Measurements from ENCODE around the gene SPTBN1. TPM values are rescaled to one million over a fixed set of nuclear protein-coding genes. Genes with fewer than 3 reads are reported as not detected.

The SPTBN1 gene
- total RNA-seq, 1 experiment from 2014 or later, result 34.9 TPM

DNA sequence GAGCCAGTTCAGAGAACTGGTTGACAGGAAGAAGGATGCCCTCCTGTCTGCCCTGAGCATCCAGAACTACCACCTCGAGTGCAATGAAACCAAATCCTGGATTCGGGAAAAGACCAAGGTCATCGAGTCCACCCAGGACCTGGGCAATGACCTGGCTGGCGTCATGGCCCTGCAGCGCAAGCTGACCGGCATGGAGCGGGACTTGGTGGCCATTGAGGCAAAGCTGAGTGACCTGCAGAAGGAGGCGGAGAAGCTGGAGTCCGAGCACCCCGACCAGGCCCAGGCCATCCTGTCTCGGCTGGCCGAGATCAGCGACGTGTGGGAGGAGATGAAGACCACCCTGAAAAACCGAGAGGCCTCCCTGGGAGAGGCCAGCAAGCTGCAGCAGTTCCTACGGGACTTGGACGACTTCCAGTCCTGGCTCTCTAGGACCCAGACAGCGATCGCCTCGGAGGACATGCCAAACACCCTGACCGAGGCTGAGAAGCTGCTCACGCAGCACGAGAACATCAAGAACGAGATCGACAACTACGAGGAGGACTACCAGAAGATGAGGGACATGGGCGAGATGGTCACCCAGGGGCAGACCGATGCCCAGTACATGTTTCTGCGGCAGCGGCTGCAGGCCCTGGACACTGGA lies 174.9 kb downstream of the SPTBN1 start:
- no peak for DNase-seq (ENCODE audit: low spot score)

DNA sequence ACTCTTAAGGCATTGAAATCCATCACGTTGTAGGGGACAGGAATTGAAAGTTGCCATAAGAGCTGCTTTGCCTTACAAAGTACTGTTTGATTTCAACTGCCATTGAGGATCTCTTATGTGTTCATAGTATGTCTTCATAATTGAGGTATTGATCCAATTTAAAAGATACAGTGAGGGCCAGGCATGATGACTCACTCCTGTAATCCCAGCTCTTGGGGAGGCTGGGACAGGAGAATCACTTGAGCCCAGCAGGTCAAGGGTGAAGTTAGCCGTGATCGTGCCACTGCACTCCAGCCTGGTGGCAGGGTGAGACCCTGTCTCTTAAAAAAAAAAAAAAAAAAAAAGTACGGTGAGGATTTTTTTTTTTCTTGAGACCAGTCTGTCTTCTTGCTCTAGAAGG lies 175.6 kb downstream of the SPTBN1 start:
- no peak for DNase-seq (ENCODE audit: low spot score)

DNA sequence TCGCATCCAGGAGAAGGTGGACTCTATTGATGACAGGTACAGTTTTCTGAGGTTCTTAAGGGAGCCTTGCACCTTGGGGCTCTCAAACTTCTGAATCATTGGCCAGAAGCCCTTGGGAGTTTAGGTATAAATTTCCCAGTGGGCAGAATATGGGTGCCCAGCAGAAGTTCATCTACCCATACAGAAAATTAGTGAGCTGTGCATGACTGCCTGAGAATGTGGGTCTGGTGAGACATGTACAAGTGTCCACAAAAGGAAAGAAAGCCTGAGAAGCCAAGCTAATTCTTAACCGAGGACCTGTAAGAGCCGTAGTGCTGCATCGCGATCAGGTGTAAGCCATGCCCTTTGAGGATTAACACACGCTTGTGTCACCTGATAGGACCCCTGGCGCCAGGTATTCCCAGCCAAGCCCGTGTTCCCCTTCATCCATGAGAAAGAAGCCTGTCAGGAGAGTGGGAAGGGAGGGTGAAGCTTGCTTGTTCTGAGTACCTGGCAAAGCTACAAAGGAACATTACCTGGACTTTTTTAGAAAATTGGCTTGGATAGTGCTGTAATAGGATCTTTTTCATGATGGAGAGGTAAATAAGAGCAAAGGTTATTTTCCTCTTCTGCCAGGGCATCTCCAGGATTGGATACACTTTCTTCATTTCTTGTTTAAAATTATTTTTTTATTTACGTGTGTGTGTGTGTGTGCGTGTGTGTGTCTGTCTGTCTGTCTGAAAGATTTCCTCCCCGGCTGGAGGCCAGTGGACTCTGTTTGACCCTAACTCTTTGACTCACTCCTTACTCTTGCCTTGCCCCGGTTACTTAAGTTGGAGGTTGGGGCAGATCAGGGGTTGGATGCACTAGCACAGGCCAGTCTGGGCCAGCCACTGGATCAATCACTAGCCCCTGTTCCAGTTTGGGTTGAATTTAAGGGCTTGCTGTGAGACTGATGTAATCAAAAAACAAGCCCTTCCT lies 176.9 kb downstream of the SPTBN1 start:
- DNase-seq (ENCODE audit: low spot score), result no peak

DNA sequence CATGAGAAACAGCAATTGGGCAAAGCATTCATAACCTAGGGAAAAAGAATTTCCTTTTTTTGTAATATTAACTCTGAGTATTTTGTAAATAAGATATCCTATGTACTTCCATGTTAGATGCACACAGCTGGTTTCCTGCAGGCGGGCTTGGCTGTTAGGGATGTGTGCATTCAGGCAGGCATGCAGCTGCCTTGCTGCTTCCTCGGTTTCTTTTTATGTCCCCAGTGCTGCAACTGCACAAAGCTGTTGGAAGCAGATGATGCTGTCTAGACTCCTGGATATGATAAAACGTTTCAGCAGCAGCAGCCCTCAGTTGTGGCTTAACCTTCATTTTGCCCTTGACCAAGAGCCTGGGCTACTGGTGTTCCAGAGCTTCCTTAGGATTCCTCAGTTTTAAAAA lies 177.9 kb downstream of the SPTBN1 start:
- DNase-seq (ENCODE audit: low spot score), result no peak

DNA sequence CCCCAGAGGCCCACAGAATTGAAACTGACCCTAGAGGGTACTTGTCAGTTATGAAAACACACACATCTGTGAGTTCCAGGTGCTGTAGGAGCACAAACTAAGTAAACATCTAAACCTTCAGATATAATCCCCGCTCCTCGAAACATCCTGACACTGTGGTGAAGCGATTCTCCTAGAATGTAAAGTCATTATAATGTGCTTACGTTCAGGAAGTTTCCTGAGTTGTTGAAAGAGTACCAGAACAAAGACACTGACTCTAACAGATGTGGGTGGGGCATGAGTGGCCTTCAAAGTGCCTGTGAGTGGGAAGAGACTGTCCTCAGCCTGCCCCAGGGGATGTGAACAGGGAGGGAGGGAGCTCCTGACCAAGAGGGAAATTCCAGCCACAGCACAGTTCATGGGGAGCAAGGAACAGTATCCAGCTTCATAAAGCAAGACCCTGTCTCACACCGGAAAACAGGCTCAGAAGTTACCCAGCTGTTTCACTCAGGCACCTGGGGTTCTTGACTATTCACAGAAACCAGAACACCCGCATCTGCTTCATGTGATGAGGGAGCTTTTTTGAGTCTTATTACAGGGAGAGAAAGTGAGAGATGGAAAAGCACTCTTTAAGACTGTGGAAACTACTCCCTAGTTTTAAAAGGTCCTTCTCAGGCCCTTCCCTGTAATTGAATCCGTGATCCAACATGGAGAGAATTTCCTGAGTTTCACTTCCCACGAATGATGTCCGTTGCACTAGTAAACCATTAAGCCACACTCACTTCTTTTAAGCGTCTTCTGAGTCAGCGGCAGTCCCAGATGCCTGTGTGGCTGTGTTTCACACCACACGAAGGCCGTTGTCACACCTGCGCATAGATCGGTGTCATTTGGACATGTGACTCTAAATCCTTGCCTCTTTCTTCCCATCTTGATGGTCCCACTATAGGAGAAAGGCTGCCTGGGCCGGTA lies 178.7 kb downstream of the SPTBN1 start:
- DNase-seq (ENCODE audit: low spot score), result no peak

DNA sequence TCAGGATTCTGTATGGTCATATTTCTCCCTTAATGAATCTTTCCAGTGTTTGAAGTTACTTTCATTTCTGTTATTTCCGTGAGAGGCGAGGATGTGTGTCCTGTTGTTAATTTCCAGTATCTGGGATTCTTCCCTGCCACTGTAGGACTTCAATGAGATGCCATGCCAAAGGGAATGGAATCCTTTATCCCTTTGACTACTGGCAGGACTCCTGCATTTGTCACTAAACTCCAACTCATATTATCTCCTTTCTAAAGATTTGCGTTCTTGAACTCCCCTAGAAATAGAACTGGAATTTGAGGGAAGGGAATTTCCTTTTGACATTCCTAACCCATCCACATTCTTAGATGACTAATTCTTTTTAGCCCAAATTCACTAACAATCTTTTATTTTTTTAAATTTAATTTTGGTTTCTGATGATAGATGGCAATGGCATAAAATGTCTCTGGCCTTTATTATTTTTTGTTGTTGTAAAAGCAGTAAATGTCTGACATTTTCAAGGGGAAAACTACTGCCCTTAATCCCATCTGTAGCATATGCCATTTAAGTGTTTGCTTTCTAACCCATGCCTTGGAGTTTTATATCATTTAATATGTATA lies 179.5 kb downstream of the SPTBN1 start:
- no peak for DNase-seq (ENCODE audit: low spot score)

DNA sequence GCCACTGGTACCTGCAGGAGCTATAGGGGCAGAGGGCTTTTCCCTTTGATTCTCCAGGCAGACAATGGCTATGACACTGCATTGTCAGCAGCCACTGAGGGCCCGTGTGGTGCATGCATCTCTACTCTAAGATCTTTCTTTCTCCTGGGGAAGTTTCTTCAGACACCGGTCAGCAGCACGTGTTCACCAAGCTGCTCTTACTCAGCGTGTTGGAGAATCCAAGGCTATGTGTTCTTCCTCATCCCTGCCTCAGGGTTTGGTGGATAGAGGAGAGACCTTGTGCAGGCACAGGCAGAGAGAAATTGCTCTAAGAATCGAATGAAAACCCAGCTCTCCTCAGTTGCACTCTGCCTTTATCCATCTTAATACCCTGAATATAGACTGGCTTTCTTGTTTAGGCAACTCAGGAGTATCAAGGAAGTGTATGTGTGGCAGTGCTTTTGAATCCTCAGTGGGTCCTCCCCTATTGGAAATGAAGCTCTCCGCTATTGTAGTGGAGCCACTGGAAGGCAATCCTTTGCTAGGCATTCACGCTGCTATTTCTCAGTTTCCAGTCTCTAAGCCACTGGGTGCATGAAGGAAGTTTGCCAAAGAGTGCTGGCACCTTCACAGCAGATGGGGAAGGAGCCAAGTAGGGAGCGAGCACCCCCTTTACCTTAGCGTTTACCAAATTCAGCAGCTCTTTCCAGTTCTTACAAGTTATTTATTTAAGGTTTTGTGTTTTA lies 180.4 kb downstream of the SPTBN1 start:
- no peak for DNase-seq (ENCODE audit: low spot score)

DNA sequence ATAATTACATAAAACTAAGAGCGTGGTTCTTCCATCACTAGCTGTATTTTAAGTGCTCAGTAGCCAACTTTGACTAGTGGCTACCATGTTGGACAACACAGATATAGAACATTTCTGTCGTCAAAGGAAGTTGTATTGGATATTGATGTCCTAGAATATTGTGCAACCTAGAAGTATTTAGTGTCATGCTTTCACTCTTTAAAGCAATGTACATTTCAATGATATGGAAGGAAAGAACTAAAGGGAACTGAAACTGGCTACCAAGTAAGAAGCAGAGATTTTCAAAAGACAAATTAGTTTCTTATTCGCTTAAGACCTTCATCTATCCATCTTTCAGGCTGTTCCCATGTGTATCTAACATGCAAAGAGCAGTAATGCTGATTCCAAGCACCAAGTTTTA lies 182.0 kb downstream of the SPTBN1 start:
- DNase-seq (ENCODE audit: low spot score), result no peak

DNA sequence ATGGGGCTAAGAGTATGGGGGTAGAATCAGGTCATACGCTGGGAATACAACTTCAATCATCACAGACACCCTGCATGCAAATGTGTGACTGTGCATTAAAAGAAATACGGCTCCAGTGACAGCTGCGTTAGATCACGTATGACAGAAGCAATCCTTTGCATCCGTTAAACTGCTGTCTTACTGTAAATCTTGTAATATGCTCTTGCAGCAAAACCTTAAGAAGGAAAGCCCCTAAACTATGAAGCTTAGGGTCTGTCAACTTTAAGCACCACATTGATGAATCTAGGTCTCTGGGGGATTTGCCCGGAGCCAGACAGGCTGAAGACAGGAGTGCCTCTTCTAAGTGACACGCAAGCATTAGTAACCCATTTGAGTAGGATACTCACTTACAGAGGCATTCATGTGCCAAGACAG lies 182.7 kb downstream of the SPTBN1 start:
- no peak for DNase-seq (ENCODE audit: low spot score)

DNA sequence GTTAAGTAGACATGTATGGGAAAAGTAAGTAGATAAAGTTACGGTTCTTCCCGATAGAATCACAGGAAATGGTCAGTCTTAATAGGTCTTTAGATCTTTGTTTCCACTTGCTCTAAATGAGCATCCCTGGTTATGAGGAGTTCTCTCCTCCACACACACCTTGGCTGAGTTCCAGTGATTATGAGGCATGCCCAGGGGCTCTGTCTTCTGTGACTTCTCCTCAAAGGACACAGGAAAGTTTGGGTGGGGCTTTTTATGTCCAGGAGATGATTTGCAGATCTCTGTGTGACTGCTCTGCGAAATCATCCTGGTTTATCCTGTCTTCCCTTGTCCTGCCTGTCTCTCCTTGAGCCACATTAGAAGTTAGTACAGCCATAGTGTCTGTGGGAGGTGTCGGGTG lies 183.5 kb downstream of the SPTBN1 start:
- no peak for DNase-seq (ENCODE audit: low spot score)

DNA sequence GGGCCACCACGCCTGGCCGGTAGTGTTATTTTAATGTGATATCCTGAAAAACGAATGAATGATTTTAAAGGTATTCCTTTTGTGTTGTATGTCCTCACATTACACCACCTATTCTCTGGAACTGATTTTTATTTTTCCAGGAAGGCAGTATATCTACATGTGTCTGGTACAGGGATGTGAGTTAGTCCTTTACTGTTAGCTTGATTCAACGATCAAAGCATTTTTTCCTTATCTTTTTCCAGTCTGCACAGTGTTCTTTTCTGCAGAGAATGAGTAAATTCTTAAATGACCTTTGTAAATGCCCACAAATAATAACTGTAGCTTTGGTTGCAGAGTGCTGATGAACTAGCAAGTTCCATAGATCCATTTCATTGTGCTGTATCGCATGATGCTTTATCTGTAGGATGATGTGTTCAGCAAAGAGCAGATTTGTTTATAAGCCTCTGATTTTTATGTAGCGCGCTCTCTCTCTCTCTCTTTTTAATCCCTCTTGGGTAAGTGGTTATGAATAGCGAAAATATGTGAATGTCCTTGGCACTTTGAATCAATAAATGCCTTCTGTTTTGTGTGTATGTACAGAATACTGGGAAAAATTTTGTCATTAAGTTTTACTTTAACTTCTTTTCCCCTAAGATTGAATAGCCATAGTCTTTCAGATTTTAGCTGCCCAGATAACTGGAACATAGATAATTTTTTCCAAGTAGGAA lies 184.9 kb downstream of the SPTBN1 start:
- DNase-seq (ENCODE audit: low spot score), result no peak

DNA sequence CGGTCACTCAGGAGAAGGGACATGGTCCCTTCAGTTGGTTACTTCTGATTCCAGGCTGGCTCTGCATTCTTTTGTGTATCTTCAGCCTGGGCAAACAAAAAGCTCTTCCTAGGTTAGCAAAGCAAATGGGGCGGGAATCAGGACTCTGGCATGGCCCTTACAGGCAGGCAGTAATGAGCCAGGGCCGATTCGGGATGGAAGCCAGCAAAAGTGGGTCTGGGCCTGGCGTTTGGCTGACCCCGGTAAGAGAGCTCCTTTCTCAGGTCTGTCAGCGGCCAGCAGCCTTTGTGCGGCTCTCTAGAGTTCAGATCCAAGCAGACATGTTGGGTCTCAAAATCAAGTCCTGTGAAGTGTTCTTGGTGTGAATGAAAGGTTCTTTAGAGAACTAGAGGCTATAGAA lies 185.9 kb downstream of the SPTBN1 start:
- no peak for DNase-seq (ENCODE audit: low spot score)

DNA sequence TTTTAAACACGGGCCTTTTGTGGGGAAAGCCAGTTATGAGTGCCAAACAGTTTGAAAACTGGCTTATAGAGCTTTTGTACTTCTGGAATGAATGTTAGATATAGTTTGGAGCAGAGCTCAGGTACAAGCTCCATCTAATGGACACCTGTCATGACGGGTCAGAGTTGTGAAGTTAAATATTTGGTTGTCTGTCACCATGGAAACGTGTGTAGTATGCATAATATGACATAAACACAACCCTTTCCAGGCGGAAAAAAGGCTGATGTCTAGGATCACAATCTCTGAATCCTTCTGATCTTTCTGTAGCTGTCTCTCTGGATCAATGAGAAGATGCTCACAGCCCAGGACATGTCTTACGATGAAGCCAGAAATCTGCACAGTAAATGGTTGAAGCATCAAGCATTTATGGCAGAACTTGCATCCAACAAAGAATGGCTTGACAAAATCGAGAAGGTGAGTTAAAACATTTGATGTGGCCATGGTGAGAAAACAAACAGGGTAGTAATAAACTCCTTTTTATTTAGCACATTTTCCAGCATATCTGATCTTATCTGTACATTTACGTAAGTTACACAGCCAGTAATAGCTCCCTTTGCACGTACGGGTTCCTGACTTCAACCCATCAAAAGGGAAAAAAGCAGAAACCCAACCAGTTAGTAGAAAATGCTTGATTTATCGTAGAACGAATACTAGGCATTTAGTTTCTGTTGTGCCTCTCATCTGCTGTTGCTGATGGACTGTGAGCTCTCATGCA lies 186.7 kb downstream of the SPTBN1 start:
- DNase-seq (ENCODE audit: low spot score), result no peak

DNA sequence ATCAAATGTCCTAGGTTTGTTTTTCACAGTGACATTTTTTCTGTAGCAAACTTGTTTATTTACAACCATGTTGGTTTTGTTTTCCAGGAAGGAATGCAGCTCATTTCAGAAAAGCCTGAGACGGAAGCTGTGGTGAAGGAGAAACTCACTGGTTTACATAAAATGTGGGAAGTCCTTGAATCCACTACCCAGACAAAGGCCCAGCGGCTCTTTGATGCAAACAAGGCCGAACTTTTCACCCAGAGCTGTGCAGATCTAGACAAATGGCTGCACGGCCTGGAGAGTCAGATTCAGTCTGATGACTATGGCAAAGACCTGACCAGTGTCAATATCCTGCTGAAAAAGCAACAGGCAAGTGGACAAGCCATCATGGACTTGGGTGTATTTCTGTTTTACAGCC lies 188.1 kb downstream of the SPTBN1 start:
- peak; percentile 27 for DNase-seq (ENCODE audit: low spot score)

DNA sequence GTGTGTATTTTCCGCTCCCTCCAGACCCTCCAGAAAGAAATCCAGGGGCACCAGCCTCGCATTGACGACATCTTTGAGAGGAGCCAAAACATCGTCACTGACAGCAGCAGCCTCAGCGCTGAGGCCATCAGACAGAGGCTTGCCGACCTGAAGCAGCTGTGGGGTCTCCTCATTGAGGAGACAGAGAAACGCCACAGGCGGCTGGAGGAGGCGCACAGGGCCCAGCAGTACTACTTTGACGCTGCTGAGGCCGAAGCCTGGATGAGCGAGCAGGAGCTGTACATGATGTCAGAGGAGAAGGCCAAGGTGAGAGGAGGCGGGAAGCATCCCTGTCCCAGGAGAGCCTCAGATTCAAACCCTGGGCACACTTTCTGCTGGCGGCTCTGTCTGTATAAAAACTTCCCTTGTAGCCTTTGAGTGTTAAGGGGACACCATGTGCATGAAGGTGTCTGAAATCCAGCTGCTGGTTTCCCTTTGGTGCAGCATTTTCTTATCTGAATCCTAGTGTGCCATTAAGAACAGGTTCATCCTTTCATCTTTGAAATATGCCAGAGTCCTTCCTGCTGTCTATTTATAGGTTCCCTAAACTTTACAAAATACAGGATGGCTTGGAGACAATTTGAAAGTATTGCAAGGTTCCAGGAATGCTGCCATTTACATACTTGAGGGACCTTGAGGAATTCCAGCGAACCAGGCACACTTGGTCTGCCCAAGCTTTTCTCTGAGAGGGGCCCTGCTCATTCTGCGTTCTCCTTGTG lies 190.2 kb downstream of the SPTBN1 start:
- DNase-seq (ENCODE audit: low spot score), result no peak

DNA sequence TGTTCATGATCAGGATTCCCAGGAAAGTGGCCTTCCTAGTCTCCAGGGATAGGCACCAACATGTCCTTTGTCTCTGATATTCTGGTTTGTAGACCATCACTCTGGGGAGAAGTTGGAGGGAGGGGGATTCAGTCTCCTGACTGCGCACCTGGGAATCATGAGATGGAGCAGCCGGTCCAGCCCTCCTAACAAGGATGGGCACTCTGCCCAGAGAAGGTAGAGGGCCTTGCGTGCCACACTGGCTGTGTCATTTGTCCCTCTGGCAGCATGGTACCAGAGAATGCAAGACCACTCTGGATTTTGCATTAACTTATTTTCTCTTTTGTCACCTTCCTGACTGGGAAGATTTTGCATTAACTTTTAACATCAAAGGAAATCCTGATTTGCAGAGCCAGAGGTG lies 192.1 kb downstream of the SPTBN1 start:
- DNase-seq (ENCODE audit: low spot score), result no peak

DNA sequence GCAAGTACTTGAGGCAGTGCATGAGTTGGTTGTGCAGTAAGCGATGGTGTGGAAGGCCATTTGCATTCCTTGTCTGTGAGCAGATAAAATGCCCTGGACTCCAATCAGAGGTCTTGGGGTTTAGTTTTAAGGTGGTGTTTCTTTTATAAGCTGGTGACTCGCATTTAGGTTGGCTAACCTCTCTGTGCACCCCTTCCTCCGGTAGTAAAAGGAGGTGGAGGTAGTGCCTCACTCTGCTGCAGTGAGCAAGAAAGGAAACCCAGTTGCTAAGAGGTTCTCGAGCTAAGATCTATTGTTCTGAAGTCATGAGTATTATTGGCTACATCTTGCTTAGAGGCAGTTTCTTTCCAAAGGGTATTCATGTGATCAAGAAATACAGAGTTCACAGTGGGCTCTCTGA lies 193.1 kb downstream of the SPTBN1 start:
- DNase-seq (ENCODE audit: low spot score), result no peak

DNA sequence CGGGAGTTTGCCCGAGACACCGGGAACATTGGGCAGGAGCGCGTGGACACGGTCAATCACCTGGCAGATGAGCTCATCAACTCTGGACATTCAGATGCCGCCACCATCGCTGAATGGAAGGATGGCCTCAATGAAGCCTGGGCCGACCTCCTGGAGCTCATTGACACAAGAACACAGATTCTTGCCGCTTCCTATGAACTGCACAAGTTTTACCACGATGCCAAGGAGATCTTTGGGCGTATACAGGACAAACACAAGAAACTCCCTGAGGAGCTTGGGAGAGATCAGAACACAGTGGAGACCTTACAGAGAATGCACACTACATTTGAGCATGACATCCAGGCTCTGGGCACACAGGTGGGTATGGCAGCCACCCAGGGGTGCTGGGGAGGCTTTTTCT lies 193.5 kb downstream of the SPTBN1 start:
- no peak for DNase-seq (ENCODE audit: low spot score)

DNA sequence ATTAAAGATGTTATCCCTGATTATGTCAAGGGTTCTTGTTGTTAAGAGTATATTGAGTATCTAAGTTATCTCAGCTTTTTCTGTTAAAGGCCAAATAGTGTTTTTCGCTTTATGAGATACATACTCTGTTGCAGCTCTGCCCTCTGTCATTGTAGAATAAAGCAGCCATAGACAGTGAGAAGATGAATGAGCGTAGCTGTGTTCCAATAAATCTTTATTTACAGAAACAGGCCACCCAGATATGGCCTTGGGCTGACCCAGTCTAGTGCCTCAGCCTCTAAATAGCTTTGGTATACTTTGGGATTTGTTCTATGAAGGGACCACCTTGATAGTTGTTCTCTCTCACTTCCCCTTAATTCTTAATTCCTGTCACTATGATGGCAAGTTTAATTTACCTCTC lies 194.5 kb downstream of the SPTBN1 start:
- no peak for DNase-seq (ENCODE audit: low spot score)

Measured in H4 (cell line).